Measurements from ENCODE around the gene HOXB3. TPM values are rescaled to one million over a fixed set of nuclear protein-coding genes. Genes with fewer than 3 reads are reported as not detected.
A peak's percentile ranks its signal among the peaks of the same experiment; 100 is the strongest.

The HOXB3 gene
- polyA plus RNA-seq, 1 of the 3 experiments (the other 2 are of a cell fraction), result 0.46 TPM

GRCh38 chr17:48513097-48513496 is 76.9 kb downstream of the HOXB3 start:
- Histone ChIP-seq H3K4me1 (ENCODE audit: control insufficient read depth in 1 of 2, insufficient read depth in 2 of 2, low read depth in 1 of 2, low read length in 1 of 2) (no peaks in the 10 kb centered on the region), H3K9me2 (no peaks in the 10 kb centered on the region), H3K27me3 (ENCODE audit: insufficient read depth) (peaks cover 80% of the 10 kb centered on the region), H3K9me3 (no peaks in the 10 kb centered on the region), H3F3A (replicated peaks; ENCODE audit: insufficient read depth) (no peaks in the 10 kb centered on the region), H3K4me3 (ENCODE audit: low read depth in 2 of 2, low read length in 1 of 2) (no peak overlapping the region), H3K36me3 (replicated peaks in 1 of 2; ENCODE audit: control insufficient read depth in 1 of 2, insufficient read depth in 2 of 2, low read length in 1 of 2) (no peaks in the 10 kb centered on the region), H4K20me1 (ENCODE audit: insufficient read depth) (no peaks in the 10 kb centered on the region), H3K4me2 (0 out of 2 replicates have a peak overlapping the region, but pooled peaks have one; percentile 23), H2AFZ (ENCODE audit: low read depth) (no peak overlapping the region), H3K9ac (no peak overlapping the region), H3K27ac (ENCODE audit: low read depth in 2 of 2, low read length in 1 of 2) (no peak overlapping the region), H3K79me2 (ENCODE audit: insufficient read depth) (no peaks in the 10 kb centered on the region)
- TF ChIP-seq EZH2phosphoT487 (IDR thresholded peaks at IDR 0.05; ENCODE audit: borderline replicate concordance, low read depth), result no peak
- no peak for TF ChIP-seq TEAD4 (IDR thresholded peaks at IDR 0.05; ENCODE audit: borderline replicate concordance, insufficient read depth)
- TF ChIP-seq ZBTB33 (IDR thresholded peaks at IDR 0.05; ENCODE audit: borderline replicate concordance, low read depth), result no peak
- TF ChIP-seq NRF1 (IDR thresholded peaks at IDR 0.05; ENCODE audit: low read depth, low read length), result no peak
- TF ChIP-seq MAX (IDR thresholded peaks at IDR 0.05; ENCODE audit: low read depth), result no peak
- POLR2A ChIA-PET, result no interaction called here
- CTCF ChIA-PET, result no interaction called here
- DNase-seq, result no peak
- WGBS (ENCODE audit: low lambda C conversion rate), result 14% methylated on average over 7 of the region's 7 CpGs

- CTCF ChIA-PET, result interaction anchor here (0.7 kb wide), 1 partner anchor 9 kb away, joined by 3 read pairs; no protein-coding TSS in a partner anchor
- POLR2A ChIA-PET, result no interaction called here
- no peak overlapping the region for H3K4me3 ChIP-seq (ENCODE audit: low read depth in 2 of 2, low read length in 1 of 2)
- TF ChIP-seq RXRA (IDR thresholded peaks at IDR 0.05; ENCODE audit: borderline replicate concordance, low read depth) (no peak), YY1 (IDR thresholded peaks at IDR 0.05; ENCODE audit: low read depth) (no peak), MEF2A (IDR thresholded peaks at IDR 0.05; ENCODE audit: borderline replicate concordance, low read depth) (no peak), RFX5 (IDR thresholded peaks at IDR 0.05; ENCODE audit: low read length) (no peak), MAX (IDR thresholded peaks at IDR 0.05; ENCODE audit: low read depth) (no peak), PBX3 (IDR thresholded peaks at IDR 0.05) (no peak), ZBTB33 (IDR thresholded peaks at IDR 0.05; ENCODE audit: borderline replicate concordance, low read depth) (no peak), EZH2phosphoT487 (IDR thresholded peaks at IDR 0.05; ENCODE audit: borderline replicate concordance, low read depth) (no peak), REST (IDR thresholded peaks at IDR 0.05; ENCODE audit: low read depth, low read length) (no peak), TAF1 (IDR thresholded peaks at IDR 0.05; ENCODE audit: borderline replicate concordance, low read depth, low read length) (no peak), USF1 (IDR thresholded peaks at IDR 0.05; ENCODE audit: borderline replicate concordance, low read depth) (no peak), POLR2AphosphoS5 (IDR thresholded peaks at IDR 0.05; ENCODE audit: low read depth, low read length) (no peak)
These were observed 79.1 kb downstream of the HOXB3 start for GRCh38 chr17:48510761-48511604.

More at GRCh38 chr17:48510761-48511604, 79.1 kb downstream of the HOXB3 start:
- Histone ChIP-seq H3K9me3 (no peaks in the 10 kb centered on the region), H2AFZ (ENCODE audit: low read depth) (no peak overlapping the region), H3K9me2 (no peaks in the 10 kb centered on the region), H3K9ac (no peak overlapping the region), H3K36me3 (replicated peaks in 1 of 2; ENCODE audit: control insufficient read depth in 1 of 2, insufficient read depth in 2 of 2, low read length in 1 of 2) (no peaks in the 10 kb centered on the region), H3K4me2 (no peak overlapping the region), H4K20me1 (ENCODE audit: insufficient read depth) (no peaks in the 10 kb centered on the region), H3K79me2 (ENCODE audit: insufficient read depth) (no peaks in the 10 kb centered on the region), H3K27ac (ENCODE audit: low read depth in 2 of 2, low read length in 1 of 2) (no peak overlapping the region), H3F3A (replicated peaks; ENCODE audit: insufficient read depth) (no peaks in the 10 kb centered on the region), H3K27me3 (ENCODE audit: insufficient read depth) (peaks cover 81% of the 10 kb centered on the region), H3K4me1 (ENCODE audit: control insufficient read depth in 1 of 2, insufficient read depth in 2 of 2, low read depth in 1 of 2, low read length in 1 of 2) (no peaks in the 10 kb centered on the region)
- DNase-seq, result no peak
- 22% methylated on average over 7 of the region's 7 CpGs for WGBS (ENCODE audit: low lambda C conversion rate)
